Cerebellar nuclear complex (tissue), 1 donor: Measurements from ENCODE around the gene C1orf35.
A peak's percentile ranks its signal among the peaks of the same experiment; 100 is the strongest.

Experiments
- DNase-seq, 2 experiments: peaks; one replicate each; lab custom pipeline; 2025; lab: John Stamatoyannopoulos, UW

C1orf35 gene

DNA sequence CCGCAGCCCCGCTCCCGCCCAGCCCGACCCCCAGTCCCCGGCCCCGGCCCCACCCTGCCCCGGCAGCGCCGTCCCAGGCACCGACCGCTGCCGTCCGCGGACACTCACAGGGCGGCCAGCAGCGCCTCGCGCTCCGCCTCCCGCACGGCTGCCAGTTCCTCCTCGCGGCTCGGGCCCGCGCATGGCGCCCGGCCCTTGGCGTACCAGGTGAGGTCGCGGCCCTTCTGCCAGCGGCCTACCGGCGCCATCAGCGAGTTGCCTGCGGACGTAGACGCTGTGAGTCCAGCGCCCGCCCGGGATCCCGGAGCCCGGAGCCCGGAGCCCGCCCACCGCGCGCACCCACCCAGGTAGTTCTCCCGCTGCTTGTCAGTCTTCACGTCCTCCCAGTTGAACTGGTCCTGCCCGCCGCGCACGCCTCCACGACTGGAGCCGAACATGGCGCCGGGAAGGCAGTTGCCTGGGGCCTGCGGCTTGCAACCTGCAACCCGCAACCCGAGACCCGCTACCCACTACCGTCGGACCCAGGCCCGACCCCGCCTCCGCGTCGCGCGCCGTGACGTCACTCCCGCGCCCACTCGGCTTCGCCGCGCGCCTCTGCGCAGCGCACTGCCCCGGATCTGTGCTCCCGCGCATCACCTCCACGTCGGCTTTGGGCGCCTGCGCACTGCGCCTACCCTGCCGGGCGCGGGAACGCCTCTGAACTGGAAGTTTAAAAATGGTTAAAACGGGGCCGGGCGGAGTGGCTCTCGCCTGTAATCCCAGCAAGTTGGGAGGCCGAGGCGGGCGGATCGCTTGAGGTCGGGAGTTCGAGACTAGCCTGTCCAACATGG, at the start of gene C1orf35:
Gene C1orf35 (minus strand): TSS at position 535 of the 830 bp plus-strand sequence. CDS start 98 bp downstream, at position 437.
- peak in 1 of 2 experiments; percentile 19 for DNase-seq

DNA sequence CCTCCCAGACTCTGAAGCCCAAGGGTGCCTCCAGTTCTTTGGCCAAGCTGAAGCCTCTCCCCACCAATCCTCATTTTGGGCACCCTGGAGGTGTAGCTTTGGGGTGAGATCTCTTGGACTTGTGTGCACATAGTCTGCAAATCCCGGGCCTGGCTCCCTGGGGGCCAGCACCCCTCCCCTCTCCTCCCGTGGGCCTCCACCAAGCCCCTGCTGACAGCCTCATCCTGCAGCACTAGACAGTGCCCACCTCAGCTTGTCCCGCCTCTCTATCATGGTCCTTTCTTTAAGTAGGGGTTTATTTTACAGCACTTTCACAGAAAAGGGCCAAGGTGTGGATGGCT, 49.8 kb upstream of the C1orf35 start:
- no peak for DNase-seq

DNA sequence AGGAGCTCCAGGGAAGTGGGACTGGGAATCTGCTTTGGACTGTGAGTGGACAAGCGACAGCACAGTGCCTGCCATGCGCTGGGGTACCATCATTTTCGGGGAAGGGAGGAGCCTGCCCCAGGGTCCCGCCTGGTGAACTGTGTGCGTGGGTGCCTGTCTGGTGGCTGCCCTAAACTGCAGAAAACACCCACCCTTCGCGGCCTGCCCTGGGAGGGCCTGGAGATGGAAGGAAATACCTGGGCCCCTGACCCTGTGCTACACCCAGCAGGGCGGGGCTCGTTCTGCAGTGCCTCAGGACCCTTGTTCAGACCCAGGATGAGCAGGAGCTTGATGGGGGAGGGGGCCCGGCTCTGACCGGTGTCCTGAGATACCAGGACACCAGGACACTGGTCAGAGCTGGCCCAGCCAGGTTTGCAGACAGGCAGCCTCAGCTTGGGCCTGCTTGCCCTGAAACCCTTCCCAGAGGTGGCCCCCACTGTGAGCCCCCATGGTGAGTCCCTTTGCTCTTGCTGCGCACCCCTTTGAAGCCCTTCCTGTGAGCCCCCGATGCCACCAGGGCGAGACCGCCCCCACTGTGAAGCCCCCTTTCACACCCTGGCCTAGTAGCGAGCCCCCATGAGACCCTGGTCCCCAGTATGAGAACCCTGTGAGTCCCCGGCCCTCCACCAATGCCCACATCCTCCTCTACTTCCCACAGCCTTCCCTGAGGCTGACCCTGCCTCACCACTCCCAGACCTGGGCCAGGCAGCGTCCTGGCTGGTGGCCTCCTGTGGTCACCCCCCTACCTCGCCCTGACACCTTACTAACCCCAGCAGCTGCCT, 49.2 kb upstream of the C1orf35 start:
- no peak for DNase-seq

DNA sequence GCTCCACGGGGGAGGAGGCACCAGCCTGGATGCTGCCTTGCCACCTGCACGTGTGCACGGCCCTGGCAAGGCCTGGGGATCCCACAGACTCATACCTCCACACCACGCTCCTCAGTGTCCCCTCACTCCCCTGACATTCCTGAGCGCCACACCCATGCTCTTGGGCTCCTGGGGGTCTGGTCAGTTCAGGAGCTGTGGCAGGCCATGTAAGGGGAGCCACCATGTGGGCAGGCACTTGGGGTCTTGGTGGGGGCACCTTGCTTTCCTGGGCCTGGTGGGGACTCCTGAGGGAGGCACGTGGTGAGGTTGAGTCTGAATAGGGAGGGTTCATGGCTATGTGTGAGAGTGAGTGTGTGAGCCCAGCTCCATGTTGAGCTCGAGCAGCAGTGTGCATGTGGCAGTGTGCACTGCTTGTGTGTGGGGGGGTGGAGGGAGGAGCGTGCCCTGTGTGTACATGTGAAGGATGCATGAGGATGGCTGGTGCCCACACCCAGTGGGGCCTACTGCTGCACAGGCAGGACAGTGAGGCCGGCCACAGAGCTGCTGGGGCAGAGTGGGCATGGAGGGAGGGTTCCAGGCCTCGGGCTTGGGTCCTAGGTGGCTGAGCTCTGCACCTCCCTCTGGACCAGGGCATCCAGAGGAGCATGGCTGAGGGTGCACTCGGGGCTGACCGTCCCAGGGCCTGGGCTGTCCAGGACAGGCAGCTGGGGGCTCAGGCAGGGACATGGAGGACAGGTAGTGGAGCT, 48.2 kb upstream of the C1orf35 start:
- DNase-seq: no peak

DNA sequence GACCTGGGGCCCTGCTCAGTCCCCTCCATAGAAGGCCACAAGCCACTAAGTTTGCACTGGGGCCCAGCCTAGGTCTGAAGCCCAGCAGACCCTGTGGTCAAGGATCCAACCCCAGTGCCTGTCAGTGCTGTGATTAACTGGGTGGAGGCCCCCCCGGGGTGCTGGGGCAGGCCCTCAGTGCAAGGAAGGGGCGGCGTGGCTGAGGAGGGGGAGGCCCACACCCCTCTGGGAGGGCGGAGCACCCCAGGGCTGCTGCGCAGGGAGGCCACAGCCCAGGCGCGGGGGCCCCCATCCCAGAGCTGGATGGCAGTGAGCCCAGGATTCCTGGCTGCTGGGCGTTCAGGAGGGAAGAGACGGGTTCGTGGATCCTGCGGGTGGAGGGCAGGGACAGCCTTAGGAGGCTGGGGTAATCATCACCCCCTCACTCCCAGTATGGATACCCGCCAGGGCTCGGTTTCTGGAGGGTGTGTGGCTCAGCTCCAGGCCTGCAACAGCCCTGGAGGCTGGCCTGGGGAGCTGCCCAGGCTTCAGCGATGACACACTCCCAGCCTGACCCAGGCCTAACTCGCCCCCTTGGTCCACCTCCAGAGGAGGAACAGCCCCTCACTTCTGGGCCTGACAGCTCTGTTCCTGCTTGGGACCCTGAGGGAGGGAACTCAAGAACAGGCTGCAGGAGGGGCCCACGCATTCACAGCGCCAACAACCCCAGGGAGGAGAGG, 47.5 kb upstream of the C1orf35 start:
- DNase-seq: no peak

DNA sequence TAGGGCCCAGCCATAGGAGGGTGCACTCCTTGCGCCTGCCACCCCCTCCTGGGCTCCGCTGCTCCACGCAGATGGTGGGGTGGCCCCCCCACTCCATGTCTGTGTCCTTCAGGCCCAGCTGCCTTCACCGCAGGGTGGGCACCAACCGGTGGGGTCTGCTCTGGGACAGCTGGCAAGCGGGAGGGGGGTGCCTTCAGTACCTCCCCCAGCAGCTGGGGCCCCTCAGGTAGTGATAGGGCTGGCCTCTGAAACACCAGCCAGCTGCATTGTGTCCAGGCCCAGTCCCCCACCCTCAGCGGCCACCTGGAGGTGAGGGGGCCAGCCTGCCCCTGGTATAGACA, 47.0 kb upstream of the C1orf35 start:
- DNase-seq: no peak

DNA sequence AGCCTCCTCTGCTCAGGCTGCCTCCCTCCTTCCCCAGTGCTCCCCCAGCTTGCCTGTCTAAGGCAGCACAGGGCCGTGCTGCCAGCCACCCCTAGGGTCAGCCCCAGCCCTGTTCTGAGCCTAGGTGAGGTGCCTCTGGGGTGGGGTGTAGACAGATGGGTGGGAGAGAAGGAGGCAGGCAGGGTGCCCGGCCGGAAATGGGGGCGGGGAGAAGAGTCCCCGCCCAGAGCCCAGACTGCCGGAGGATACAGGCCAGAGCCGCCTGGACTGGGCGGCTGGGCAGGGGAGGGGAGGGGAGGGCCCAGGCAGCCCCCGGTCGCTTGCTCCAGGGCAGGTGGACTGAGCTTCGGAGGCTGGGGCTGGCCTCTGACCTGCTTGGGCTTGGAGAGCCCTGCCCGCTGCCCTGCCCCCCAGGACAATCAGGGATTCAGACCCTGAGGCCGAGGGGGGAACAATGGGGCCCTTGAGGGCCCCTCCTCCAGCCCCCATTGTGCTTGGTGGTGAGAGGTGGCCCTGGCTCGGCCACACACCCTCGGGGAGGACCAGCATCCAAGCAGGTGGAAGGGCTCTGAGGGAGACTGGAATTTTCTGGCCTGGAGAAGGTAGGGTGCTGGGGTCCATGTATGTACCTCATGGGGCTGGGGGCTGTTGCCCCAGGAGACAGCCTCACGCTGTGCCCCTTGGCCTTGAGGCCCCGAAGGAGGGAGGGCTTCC, 46.4 kb upstream of the C1orf35 start, which contains the start of gene GJC2:
Gene GJC2 (plus strand): TSS at position 525 of the 714 bp plus-strand sequence. CDS start 7,829 bp downstream, outside the sequence.
- DNase-seq: no peak

DNA sequence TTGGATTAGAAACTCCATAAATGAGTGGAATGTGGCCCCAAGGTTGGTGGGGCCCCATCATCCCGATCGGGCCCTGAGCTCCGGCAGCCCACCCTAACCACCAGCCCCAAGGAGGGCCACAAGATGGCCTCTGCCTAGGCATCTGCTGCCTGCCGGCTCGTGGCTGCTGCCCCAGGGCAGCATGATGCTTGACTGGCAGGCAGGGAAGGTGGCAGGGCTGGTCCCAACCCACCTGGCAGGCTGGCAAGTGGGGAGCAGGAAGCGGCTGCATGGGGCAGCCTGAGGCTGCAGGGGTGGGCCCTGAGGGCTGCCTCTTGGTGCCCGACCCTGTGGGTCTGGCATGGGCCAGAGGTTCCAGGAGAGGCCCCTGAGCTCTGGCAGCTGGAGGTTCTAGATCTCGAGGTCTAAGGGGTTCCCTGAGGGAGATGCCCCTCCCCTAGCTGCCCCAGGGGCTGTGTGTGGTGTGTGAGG, 45.8 kb upstream of the C1orf35 start:
- DNase-seq: no peak

DNA sequence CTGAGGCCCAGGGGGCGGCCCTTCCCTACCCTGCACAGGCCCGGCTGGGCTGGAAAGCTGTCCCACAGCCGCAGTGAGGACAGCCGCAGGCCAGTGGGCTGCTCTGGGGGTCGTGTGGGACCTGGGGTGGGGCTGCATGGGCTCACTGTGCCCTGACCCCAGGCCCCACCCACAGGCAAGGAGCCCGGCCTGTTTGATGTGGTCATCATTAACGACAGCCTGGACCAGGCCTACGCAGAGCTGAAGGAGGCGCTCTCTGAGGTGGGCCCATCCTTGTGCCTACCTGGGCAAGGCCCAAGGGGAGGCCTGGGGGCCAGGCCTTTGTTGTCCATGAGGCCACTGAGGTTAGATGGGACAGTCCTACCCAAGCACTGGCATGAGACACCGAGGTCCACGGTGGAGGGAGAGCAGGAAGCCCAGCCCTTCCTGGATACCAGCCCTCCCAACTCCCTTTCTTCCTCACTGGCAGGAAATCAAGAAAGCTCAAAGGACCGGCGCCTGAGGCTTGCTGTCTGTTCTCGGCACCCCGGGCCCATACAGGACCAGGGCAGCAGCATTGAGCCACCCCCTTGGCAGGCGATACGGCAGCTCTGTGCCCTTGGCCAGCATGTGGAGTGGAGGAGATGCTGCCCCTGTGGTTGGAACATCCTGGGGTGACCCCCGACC, 45.2 kb upstream of the C1orf35 start:
- no peak for DNase-seq

DNA sequence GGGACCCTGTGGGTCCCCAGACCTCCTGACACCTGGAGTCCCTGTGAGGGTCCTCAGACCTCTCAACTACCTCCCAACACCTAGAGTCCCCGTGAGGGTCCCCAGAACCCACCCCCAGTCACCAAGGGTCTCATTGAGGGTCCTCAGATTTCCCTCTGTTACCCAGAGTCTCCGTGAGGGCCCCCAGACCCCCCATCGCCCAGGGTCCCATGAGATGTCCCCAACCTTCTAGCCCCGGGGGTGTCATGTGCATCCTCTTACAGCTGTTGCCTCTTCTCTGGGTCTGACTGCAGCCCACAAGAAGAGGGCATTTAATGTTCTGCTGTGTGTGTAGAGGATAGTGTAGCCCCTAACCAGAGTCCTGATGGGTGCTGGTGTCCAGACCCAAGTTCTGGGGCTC, 44.6 kb upstream of the C1orf35 start:
- no peak for DNase-seq

DNA sequence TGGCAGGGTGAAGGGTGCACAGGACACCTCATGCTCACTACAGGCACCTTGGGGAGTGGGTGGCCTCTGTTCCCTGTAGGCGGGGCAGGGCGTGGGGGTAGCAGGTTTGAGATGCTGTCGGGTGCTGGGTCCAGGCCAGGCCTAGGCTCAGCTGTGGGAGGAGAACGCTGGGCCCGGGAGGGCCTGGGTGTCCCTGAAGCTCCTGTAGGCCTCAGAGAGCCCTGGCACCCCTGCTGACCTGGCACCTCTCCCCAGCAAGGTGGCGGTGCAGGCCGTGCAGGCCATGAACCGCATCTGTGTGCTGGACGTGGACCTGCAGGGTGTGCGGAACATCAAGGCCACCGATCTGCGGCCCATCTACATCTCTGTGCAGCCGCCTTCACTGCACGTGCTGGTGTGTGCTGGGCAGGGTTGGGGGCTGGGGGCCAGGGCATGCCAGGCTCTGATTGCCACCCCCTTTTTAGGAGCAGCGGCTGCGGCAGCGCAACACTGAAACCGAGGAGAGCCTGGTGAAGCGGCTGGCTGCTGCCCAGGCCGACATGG, 44.1 kb upstream of the C1orf35 start:
- DNase-seq: no peak

DNA sequence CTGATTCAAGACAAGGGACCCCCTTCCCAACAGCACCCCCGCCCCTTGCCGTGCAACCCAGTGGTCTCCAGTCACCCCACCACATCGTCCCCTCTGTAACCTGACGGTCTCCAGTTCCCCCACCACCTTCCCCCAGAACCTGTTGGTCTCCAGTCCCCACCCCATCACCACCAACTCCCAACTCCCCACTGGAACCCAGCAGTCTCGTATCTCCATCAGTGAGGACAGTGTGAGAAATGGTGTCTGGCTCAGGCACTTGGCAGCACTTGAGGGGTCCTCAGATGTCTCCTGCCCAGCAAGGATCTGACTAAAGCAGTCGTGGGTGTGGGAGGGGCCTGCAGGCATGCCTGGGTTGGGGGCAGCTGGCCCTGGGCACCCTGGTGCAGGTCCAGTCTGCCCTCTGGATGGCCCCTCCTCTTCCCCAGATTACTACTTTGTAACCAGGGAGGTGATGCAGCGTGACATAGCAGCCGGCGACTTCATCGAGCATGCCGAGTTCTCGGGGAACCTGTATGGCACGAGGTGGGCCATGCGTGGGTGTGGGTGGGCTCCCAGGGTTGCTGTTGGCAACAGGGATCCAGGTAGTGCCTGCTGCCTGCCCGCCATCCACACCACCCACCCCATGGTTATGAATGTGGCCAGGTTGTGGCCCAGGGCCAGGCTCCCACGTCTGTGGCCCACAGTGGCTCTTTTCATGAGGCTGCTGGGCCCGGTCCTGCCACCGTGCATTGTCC, 43.5 kb upstream of the C1orf35 start:
- no peak for DNase-seq

DNA sequence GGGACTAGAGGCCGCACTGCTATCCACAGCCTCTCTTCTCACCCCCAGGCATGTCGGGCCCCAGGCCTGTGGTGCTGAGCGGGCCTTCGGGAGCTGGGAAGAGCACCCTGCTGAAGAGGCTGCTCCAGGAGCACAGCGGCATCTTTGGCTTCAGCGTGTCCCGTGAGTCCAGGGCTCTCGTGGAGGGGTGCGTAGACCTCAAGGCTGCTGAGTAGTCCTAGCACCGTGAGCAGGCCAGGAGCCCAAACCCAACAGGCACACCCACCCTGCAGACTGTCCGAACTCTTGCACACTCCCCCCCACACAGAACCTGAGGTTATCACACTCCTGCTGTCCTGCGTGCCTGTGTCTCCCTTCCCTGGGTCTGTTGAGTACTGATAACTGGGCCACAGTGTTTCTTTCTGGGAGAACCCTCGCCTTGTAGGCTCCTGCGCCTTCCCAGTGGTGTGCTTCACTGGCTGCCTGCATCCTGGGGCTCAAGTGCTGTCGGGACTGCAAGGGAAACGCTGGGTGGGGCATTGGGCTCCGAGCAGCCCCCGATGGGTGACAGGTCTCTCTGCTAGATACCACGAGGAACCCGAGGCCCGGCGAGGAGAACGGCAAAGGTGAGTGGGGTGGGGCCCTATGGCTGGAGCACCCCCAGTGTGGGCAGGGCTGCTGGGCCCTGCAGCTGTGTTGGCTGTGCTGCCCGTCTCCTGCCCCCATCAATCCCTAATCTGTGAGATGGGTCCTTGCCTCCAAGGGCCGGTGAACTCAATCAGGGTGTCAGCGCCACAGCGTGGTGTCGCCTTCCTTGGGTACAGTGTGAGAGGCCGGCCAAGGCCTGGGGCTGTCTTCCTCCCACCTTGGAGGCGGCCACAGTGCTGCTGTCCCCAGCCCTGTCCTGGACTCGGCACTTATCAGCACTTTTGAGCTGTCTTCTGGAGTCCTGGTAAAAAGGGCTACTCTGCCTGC, 42.6 kb upstream of the C1orf35 start:
- no peak for DNase-seq

DNA sequence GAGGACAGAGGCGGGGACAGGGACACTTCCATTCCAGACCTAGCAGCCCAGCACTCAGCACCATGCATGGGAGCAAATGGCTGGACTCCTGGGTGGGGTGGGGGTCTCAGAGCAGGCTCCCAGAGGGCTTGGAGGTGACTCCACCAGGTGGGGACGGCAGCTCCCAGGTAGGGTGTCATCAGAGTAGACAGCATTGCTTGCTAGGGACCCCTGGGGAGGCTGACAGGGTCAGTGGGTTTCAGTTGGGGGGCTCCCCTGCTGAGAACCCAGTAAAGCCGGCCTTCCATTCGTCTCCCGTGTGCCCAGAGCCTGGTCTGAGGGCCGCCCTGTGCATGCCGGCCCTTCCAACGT, 41.8 kb upstream of the C1orf35 start:
- DNase-seq: no peak

DNA sequence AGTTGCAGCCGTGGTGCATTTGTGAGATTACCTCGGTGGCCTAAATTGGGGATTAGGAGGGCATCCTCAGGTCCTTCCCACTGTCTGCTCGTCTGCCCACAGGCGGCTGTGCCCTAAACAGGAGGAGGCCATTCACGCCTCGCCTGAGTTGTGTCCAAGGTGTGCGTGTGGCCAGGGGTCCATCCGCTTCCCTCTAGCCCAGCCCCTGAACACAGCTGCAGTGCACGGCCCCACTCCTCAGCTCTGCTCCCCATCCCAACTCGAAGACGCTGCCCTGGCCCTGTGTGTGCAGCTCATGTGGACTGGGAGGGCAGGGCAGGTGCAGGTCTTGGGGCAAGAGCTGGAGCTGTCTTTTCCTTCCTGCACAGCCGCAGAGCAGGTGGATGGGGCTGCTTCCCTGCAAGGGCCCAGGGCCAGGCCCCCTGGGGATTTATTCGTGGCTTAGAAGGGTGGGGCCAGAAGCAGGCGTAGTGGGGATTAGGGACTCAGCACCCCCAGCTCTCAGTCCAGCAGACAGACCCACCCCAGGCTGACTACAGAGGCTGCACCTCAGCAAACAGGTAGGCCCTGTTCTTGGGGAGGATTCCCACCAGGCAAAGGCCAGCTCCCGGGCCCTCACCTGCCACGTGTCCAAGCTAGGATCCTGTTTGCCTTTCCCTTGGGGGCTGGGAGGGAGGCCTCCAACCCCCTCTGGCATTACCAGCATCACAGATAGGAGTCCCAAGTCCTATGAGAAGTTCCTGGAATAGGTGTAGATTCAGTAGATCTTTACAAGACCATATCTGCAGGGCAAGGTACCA, 41.3 kb upstream of the C1orf35 start:
- no peak for DNase-seq

DNA sequence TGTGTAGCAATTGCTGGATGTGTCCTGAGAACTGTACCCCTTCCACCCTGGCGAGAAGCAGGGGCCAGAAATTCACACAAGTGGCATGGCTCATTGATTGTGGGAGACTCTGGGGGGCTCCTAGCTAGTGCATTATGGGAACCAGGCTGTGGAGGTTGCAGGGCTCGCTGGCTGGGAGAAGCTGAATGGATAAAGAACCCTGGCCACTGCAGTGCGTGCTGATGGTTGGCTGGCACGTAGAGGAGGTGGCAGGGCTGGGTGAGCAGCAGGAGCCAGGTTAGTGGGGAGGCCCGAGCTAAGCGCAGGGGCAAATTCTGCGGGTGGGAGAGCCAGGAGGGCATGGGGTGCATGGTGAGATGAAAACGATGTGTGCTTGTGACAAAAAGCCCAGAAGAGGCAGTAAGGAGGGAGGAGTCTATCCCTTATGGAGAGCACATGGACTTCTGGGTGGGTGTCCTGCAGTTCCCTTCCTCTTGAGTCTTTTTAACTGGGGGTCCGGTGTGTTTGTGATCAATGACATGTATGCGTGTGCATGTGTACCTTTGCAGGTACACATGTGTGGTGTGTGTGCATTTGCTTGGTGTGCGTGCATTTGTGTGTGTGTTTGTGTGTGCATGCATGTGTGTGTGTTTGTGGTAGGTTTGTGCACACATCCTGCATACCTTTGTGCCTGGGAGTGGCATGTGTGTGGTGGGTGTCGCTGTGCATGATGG, 40.5 kb upstream of the C1orf35 start:
- DNase-seq: no peak

DNA sequence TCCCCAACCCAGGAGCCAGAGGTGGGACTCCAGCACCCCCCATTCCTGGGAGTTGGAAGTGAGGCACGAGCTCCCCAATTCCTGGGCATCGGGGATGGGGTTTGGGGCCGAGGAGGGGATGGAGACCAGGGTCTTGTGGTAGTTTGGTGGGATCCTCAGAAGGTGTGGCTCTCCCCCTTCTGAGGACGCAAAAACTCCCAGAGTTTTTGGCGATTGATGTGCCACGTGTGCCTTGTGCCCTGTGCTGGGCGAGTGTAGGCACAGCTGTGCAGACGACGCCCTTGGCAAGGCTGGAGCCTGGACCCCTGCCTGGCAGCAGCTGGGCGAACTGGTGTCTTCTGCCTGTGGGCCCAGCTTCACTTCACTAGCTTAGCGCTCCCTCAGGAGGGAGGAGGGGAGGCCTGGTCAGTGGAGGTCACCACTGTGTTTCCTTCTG, 39.6 kb upstream of the C1orf35 start:
- DNase-seq: no peak
